Bronchus fibroblast of lung (primary cell): ENCODE measurements around the gene RAB3GAP2. TPM values are rescaled to one million over a fixed set of nuclear protein-coding genes. Genes with fewer than 3 reads are reported as not detected.

ENCODE experiments used
- total RNA-seq: library from RNA; depleted of rRNA; stranded (reverse); fragments of >200 nt; gene quantifications from 2 replicates; pipeline ENCODE4 v1.2.3, GENCODE V29; 2015

RAB3GAP2 gene
- 13.1 and 15.3 TPM in 2 replicates for total RNA-seq

GRCh38 chr1:220272047-220272840 is at the start of gene RAB3GAP2:
RAB3GAP2 (minus strand) TSS chr1:220272453; CDS start chr1:220272337, 116 bp downstream.

Other genes with a start within 250 kb of the RAB3GAP2 start
- gene EPRS1, start 225.9 kb downstream of the RAB3GAP2 start, total RNA-seq, result 76.6 and 96.2 TPM in 2 replicates
- 19.8 and 20.2 TPM in 2 replicates for gene BPNT1, start 182.7 kb downstream of the RAB3GAP2 start, total RNA-seq
- 50.8 and 51.6 TPM in 2 replicates for gene IARS2, start 178.3 kb downstream of the RAB3GAP2 start, total RNA-seq